H1 (cell line): ENCODE results near the gene EPB41L4B. TPM values are rescaled to one million over a fixed set of nuclear protein-coding genes. Genes with fewer than 3 reads are reported as not detected.

Experiments used
- CTCF ChIA-PET: fragments of 300-600 bp; sonication (Branson Sonifier 250); formaldehyde crosslinking; loops from one replicate; lab custom pipeline; 2021; ENCODE audit not compliant: partially characterized antibody; lab: Charles Lee
- POLR2A ChIA-PET: fragments of 300-600 bp; sonication (Branson Sonifier 250); formaldehyde crosslinking; loops from one replicate; lab custom pipeline; 2021; ENCODE audit warnings: inconsistent platforms; ENCODE audit not compliant: partially characterized antibody; lab: Charles Lee
- DNase-seq, 2 experiments: peaks; one replicate each; pipeline versions ENCODE4 v3.0.0 to v3.0.0-alpha.2; 2010 to 2022; ENCODE audit warnings: low spot score in 2 of 2, low read depth in 1 of 2, mixed read lengths in 1 of 2
- FAIRE-seq: peaks from 2 replicates; lab custom pipeline; 2011; peaks lifted over from hg19 to GRCh38; lab: Jason Lieb, UNC
- H2AFZ ChIP-seq: 2 replicates; pipeline ENCODE4 v1.8.1; 2012; ENCODE audit warnings: low read length, inconsistent platforms
- H2AK5ac ChIP-seq: 2 replicates; pipeline ENCODE4 v1.6.1; 2013; ENCODE audit warnings: low read depth, low read length
- H2BK120ac ChIP-seq: replicated peaks from 2 replicates; pipeline ENCODE3; 2013; ENCODE audit warnings: low read depth, low read length, inconsistent platforms
- H2BK12ac ChIP-seq: 2 replicates; pipeline ENCODE4 v1.6.1; 2013; ENCODE audit warnings: low read depth, low read length
- H2BK15ac ChIP-seq: 2 replicates; pipeline ENCODE4 v1.6.1; 2013; ENCODE audit warnings: low read length
- H2BK20ac ChIP-seq: 2 replicates; pipeline ENCODE4 v1.6.1; 2013; ENCODE audit warnings: low read length
- H2BK5ac ChIP-seq: 2 replicates; pipeline ENCODE4 v1.6.1; 2013; ENCODE audit warnings: low read depth, low read length
- H3K14ac ChIP-seq: 2 replicates; pipeline ENCODE4 v1.6.1; 2013; ENCODE audit warnings: inconsistent platforms; ENCODE audit not compliant: insufficient read length
- H3K18ac ChIP-seq: 2 replicates; pipeline ENCODE4 v1.6.1; 2013; ENCODE audit warnings: low read length; ENCODE audit errors: extremely low read depth
- H3K23ac ChIP-seq: 2 replicates; pipeline ENCODE4 v1.6.1; 2013; ENCODE audit warnings: inconsistent platforms; ENCODE audit not compliant: insufficient read length
- H3K23me2 ChIP-seq: 2 replicates; pipeline ENCODE4 v1.6.1; 2013; ENCODE audit warnings: low read depth, low read length
- H3K27ac ChIP-seq: 2 replicates; pipeline ENCODE4 v1.6.1; 2011; ENCODE audit warnings: low read depth, low read length, inconsistent platforms
- H3K27me3 ChIP-seq, 4 experiments: replicated peaks in 1 of 4; 1 replicate in 1 of 4; 2 replicates in 3 of 4; pipeline versions ENCODE4 v1.6.1 to v1.8.1; 2011 to 2013; ENCODE audit warnings: low read length in 3 of 4, mild to moderate bottlenecking in 3 of 4, inconsistent platforms in 2 of 4, mixed read lengths in 2 of 4, moderate library complexity in 1 of 4; ENCODE audit not compliant: control insufficient read depth in 3 of 4, insufficient read depth in 3 of 4; ENCODE audit errors: extremely low read depth in 1 of 4
- H3K36me3 ChIP-seq, 4 experiments: 2 replicates each; pipeline versions ENCODE4 v1.6.1 to v1.8.1; 2011 to 2013; ENCODE audit warnings: mild to moderate bottlenecking in 4 of 4, low read length in 3 of 4, moderate library complexity in 2 of 4, control low read depth in 1 of 4, inconsistent platforms in 1 of 4; ENCODE audit not compliant: insufficient read depth in 4 of 4, control insufficient read depth in 2 of 4
- H3K4ac ChIP-seq: replicated peaks from 2 replicates; pipeline ENCODE3; 2013; ENCODE audit warnings: low read length, low read depth, mixed read lengths, inconsistent platforms; ENCODE audit not compliant: insufficient read length
- H3K4me1 ChIP-seq, 4 experiments: replicated peaks in 1 of 4; 1 replicate in 1 of 4; 2 replicates in 3 of 4; pipeline versions ENCODE4 v1.6.1 to v1.8.1; 2011 to 2013; ENCODE audit warnings: low read length in 3 of 4, inconsistent platforms in 2 of 4, mixed read lengths in 1 of 4; ENCODE audit not compliant: insufficient read depth in 4 of 4, control insufficient read depth in 3 of 4
- H3K4me2 ChIP-seq, 2 experiments: 2 replicates each; pipeline versions ENCODE4 v1.6.1 to v1.8.1; 2011 to 2013; ENCODE audit warnings: low read depth in 2 of 2, low read length in 2 of 2, control low read depth in 1 of 2, inconsistent platforms in 1 of 2, mild to moderate bottlenecking in 1 of 2; ENCODE audit not compliant: insufficient read depth in 1 of 2
- H3K4me3 ChIP-seq, 4 experiments: fragments of 200-600, 300-600 bp in 1 of 4; sonication (generic), shearing (Covaris generic), sonication (Bioruptor Twin) in 1 of 4; 2 replicates each; pipeline versions ENCODE4 v1.5.1 to v1.8.1; 2011 to 2016; ENCODE audit warnings: low read length in 4 of 4, low read depth in 3 of 4, control low read depth in 2 of 4, inconsistent platforms in 2 of 4, mild to moderate bottlenecking in 2 of 4, mixed read lengths in 1 of 4, moderate library complexity in 1 of 4; ENCODE audit not compliant: insufficient read depth in 2 of 4; ENCODE audit errors: extremely low read depth in 1 of 4
- H3K56ac ChIP-seq: replicated peaks from 2 replicates; pipeline ENCODE3; 2013; ENCODE audit warnings: low read depth, mild to moderate bottlenecking, mixed read lengths, low read length, inconsistent platforms; ENCODE audit not compliant: insufficient read length
- H3K79me1 ChIP-seq: 2 replicates; pipeline ENCODE4 v1.6.1; 2013; ENCODE audit warnings: low read depth, low read length, control low read depth
- H3K79me2 ChIP-seq, 2 experiments: 2 replicates each; pipeline versions ENCODE4 v1.6.1 to v1.8.1; 2012 to 2013; ENCODE audit warnings: low read length in 2 of 2, mild to moderate bottlenecking in 2 of 2, inconsistent platforms in 1 of 2; ENCODE audit not compliant: insufficient read depth in 2 of 2, control insufficient read depth in 1 of 2
- H3K9ac ChIP-seq, 4 experiments: replicated peaks in 1 of 4; 1 replicate in 1 of 4; 2 replicates in 3 of 4; pipeline versions ENCODE4 v1.6.1 to v1.8.1; 2011 to 2013; ENCODE audit warnings: low read depth in 3 of 4, low read length in 3 of 4, control low read depth in 2 of 4, mild to moderate bottlenecking in 2 of 4, moderate library complexity in 2 of 4, inconsistent platforms in 1 of 4; ENCODE audit errors: extremely low read depth in 1 of 4
- H3K9me3 ChIP-seq, 2 experiments: 2 replicates each; pipeline versions ENCODE4 v1.6.1 to v1.8.1; 2012 to 2013; ENCODE audit warnings: mild to moderate bottlenecking in 2 of 2, moderate library complexity in 2 of 2, control low read depth in 1 of 2, inconsistent platforms in 1 of 2, low read depth in 1 of 2, low read length in 1 of 2, mixed read lengths in 1 of 2; ENCODE audit not compliant: insufficient read depth in 2 of 2
- H4K20me1 ChIP-seq, 2 experiments: replicated peaks in 1 of 2; 2 replicates each; pipeline versions ENCODE3 to v1.8.1; 2011 to 2013; ENCODE audit warnings: inconsistent platforms in 2 of 2, low read length in 2 of 2, mild to moderate bottlenecking in 1 of 2; ENCODE audit not compliant: insufficient read depth in 2 of 2, control insufficient read depth in 1 of 2
- H4K5ac ChIP-seq: 2 replicates; pipeline ENCODE4 v1.6.1; 2013; ENCODE audit warnings: low read length, low read depth, mixed read lengths, inconsistent platforms; ENCODE audit not compliant: insufficient read length
- H4K8ac ChIP-seq: 2 replicates; pipeline ENCODE4 v1.8.0; 2013; ENCODE audit warnings: mild to moderate bottlenecking, moderate library complexity, low read length, inconsistent platforms; ENCODE audit not compliant: insufficient read depth; ENCODE audit errors: extremely low read depth
- H4K91ac ChIP-seq: replicated peaks from 2 replicates; pipeline ENCODE3; 2013; ENCODE audit warnings: low read length, mixed read lengths, inconsistent platforms; ENCODE audit not compliant: insufficient read length
- ATF2 ChIP-seq: IDR thresholded peaks from 2 replicates; pipeline ENCODE4 v1.6.1; 2012; ENCODE audit warnings: low read length, inconsistent platforms
- CEBPB ChIP-seq: IDR thresholded peaks from 2 replicates; pipeline ENCODE4 v1.6.1; 2012; ENCODE audit warnings: low read depth, low read length
- CTCF ChIP-seq, 3 experiments: IDR thresholded peaks; 1 replicate in 2 of 3; 2 replicates in 1 of 3; pipeline versions ENCODE4 v1.5.1 to v1.6.1; 2011; ENCODE audit warnings: low read length in 3 of 3, mild to moderate bottlenecking in 3 of 3, inconsistent platforms in 2 of 3, low read depth in 1 of 3, moderate library complexity in 1 of 3; ENCODE audit not compliant: insufficient read depth in 1 of 3; ENCODE audit errors: control extremely low read depth in 1 of 3
- GABPA ChIP-seq: IDR thresholded peaks from 2 replicates; pipeline ENCODE4 v1.6.1; 2011; ENCODE audit warnings: mild to moderate bottlenecking, low read length, moderate library complexity, borderline replicate concordance; ENCODE audit not compliant: insufficient read depth
- JUND ChIP-seq: IDR thresholded peaks from 2 replicates; pipeline ENCODE4 v1.6.1; 2011; ENCODE audit warnings: mild to moderate bottlenecking, improper control_type of control experiment, low read length
- SAP30 ChIP-seq: fragments of 300-600 bp; sonication (generic); IDR thresholded peaks from 2 replicates; pipeline ENCODE4 v1.7.1; 2012; ENCODE audit warnings: low read length, moderate library complexity, mild to moderate bottlenecking, inconsistent platforms; ENCODE audit not compliant: insufficient read depth, insufficient replicate concordance
- TAF7 ChIP-seq: optimal IDR thresholded peaks from 2 replicates; pipeline ENCODE3; 2011; ENCODE audit warnings: low read depth, mild to moderate bottlenecking, inconsistent platforms, low read length, moderate library complexity, borderline replicate concordance
- TBP ChIP-seq: IDR thresholded peaks from 2 replicates; pipeline ENCODE4 v1.6.1; 2011; ENCODE audit warnings: low read depth, low read length, improper control_type of control experiment
- WGBS, 2 experiments: shearing (Covaris generic) in 1 of 2; methylation state at CpG; one replicate each; pipeline versions ENCODE4 v1.1.6 to v1.1.7; 2013 to 2015; ENCODE audit warnings: low lambda C conversion rate in 2 of 2, mixed read lengths in 2 of 2, inconsistent platforms in 1 of 2, low coverage in 1 of 2, missing lambda C conversion rate in 1 of 2; ENCODE audit not compliant: insufficient replicate concordance in 2 of 2, insufficient coverage in 1 of 2, insufficient read length in 1 of 2; ENCODE audit errors: extremely low coverage in 1 of 2, missing lambda C conversion rate in 1 of 2; 5-methylcytosine and 5-hydroxymethylcytosine counted together
- polyA plus RNA-seq, 7 experiments: library from polyadenylated mRNA; depleted of rRNA in 3 of 7; stranded (reverse) in 5 of 7; unstranded in 2 of 7; fragments of >200 nt in 5 of 7; fragments of 200-250 nt in 2 of 7; gene quantifications; 1 replicate in 5 of 7; 2 replicates in 1 of 7; 4 replicates in 1 of 7; pipeline versions ENCODE4 v1.2.1 to v1.2.3, GENCODE V29; 2011 to 2013; ENCODE audit warnings: missing spikeins in 2 of 7, mixed read lengths in 2 of 7
- total RNA-seq: library from RNA; stranded (reverse); fragmentation: NEBNext Ultra II Directional; extraction: Animal tissue kit (Norgen Biotek cat#: 25700); gene quantifications from 2 replicates; pipeline ENCODE4 v1.2.1, GENCODE V29; 2021

The EPB41L4B gene
- total and polyA plus RNA-seq, 2 of the 8 experiments (the other 6 are each of a cell fraction or from before 2014, with no cell fraction given): 11.9 to 25.0 TPM

- ChIA-PET CTCF (interaction anchor here (0.6 to 12.7 kb wide), 18 partner anchors 7 to 371 kb away, joined by 3 to 96 read pairs (median 4); no protein-coding TSS in a partner anchor), POLR2A (interaction anchor here (0.6 kb wide), 1 partner anchor 22 kb away, joined by 3 read pairs; no protein-coding TSS in a partner anchor)
- H3K23me2 ChIP-seq: no peaks in the 10 kb centered on the region
- no peak overlapping the region for H3K4ac ChIP-seq
- H3K79me1 ChIP-seq: no peaks in the 10 kb centered on the region
- H3K14ac ChIP-seq: no peak overlapping the region
- no peak overlapping the region for H2BK15ac ChIP-seq
- DNase-seq (peak in 1 of 2 experiments; percentile 29), FAIRE-seq (no peak)
- 89% methylated on average over 6 of the region's 6 CpGs; no CpG with 5 or more reads in 1 of the 2 experiments for WGBS, 2 experiments
- H3K4me1 ChIP-seq: peaks cover 0 to 6% (median 4%) of the 10 kb centered on the region in 4 experiments; a peak in 6 of 7 replicates
- no peaks in the 10 kb centered on the region for H3K79me2 ChIP-seq
- no peak overlapping the region for H3K9ac ChIP-seq
- H4K91ac ChIP-seq: no peak overlapping the region
- no peak overlapping the region for H2BK20ac ChIP-seq
- no peak overlapping the region for H2BK5ac ChIP-seq
- H3K9me3 ChIP-seq: no peaks in the 10 kb centered on the region
- H3K23ac ChIP-seq: no peak overlapping the region
- no peak overlapping the region for H3K4me3 ChIP-seq
- H2BK120ac ChIP-seq: no peak overlapping the region
- no peak overlapping the region for H4K5ac ChIP-seq
- no peak overlapping the region for H3K27ac ChIP-seq
- no peak overlapping the region for H2AFZ ChIP-seq
- no peak overlapping the region for H4K8ac ChIP-seq
- H2AK5ac ChIP-seq: no peak overlapping the region
- H3K36me3 ChIP-seq: peaks cover 0 to 11% (median 3%) of the 10 kb centered on the region in 4 experiments; a peak in 4 of 8 replicates
- no peak overlapping the region for H3K56ac ChIP-seq
- H3K18ac ChIP-seq: no peak overlapping the region
- H3K4me2 ChIP-seq: no peak overlapping the region
- no peak overlapping the region for H2BK12ac ChIP-seq
- H4K20me1 ChIP-seq: peaks cover 0 to 2% of the 10 kb centered on the region in 2 experiments
- H3K27me3 ChIP-seq: no peaks in the 10 kb centered on the region
- TF ChIP-seq SAP30 (no peak), CTCF (IDR thresholded peaks at IDR 0.05; ENCODE audit: control extremely low read depth in 1 of 3, insufficient read depth in 1 of 3, low read depth in 1 of 3, low read length in 3 of 3) (no peak), TAF7 (no peak), JUND (no peak), ATF2 (no peak), GABPA (no peak), TBP (no peak), CEBPB (no peak)
These were observed 75.5 kb downstream of the EPB41L4B start for GRCh38 chr9:109245310-109245897.
